SK-N-MC (cell line): Measurements from ENCODE around the gene RAB42.
"Not testable (repeated sequence)": the region's sequence is repeated elsewhere in the genome, so short reads cannot be mapped to it uniquely, and the experiment has no call there.

Source experiments
- DNase-seq: peaks from one replicate; pipeline ENCODE4 v3.0.0-alpha.2; 2011; ENCODE audit warnings: low read depth, low spot score
- H3K27ac ChIP-seq: fragments of 200-600 bp; sonication (generic); 2 replicates; pipeline ENCODE4 v1.5.1; 2016; ENCODE audit warnings: mixed run types
- H3K36me3 ChIP-seq: fragments of 200-600 bp; sonication (generic); 2 replicates; pipeline ENCODE4 v1.6.1; 2017; ENCODE audit warnings: antibody characterized with exemption, low read length, mixed read lengths; ENCODE audit not compliant: insufficient read depth
- H3K4me3 ChIP-seq: fragments of 200-600 bp; sonication (generic); 2 replicates; pipeline ENCODE4 v1.5.1; 2016
- H3K9ac ChIP-seq: fragments of 200-600 bp; sonication (generic); 2 replicates; pipeline ENCODE4 v1.8.0; 2017; ENCODE audit warnings: mixed run types, mixed read lengths; ENCODE audit not compliant: insufficient read length
- H3K9me3 ChIP-seq: fragments of 200-600 bp; sonication (generic); 2 replicates; pipeline ENCODE4 v1.6.1; 2017; ENCODE audit warnings: low read depth, mild to moderate bottlenecking, antibody characterized with exemption, low read length, moderate library complexity, mixed read lengths
- EZH2 ChIP-seq: fragments of 200-600 bp; sonication (generic); IDR thresholded peaks from one replicate; pipeline ENCODE4 v1.6.1; 2017; ENCODE audit warnings: antibody characterized with exemption
- FOXP2 ChIP-seq: optimal IDR thresholded peaks from 2 replicates; pipeline ENCODE3; 2011; ENCODE audit warnings: mild to moderate bottlenecking, moderate library complexity; ENCODE audit not compliant: insufficient read depth; ENCODE audit errors: extremely low read length, control extremely low read depth
- POLR2AphosphoS5 ChIP-seq: IDR thresholded peaks from 2 replicates; pipeline ENCODE4 v1.6.1; 2012; ENCODE audit warnings: mild to moderate bottlenecking, low read depth, low read length, borderline replicate concordance

RAB42 gene

DNA sequence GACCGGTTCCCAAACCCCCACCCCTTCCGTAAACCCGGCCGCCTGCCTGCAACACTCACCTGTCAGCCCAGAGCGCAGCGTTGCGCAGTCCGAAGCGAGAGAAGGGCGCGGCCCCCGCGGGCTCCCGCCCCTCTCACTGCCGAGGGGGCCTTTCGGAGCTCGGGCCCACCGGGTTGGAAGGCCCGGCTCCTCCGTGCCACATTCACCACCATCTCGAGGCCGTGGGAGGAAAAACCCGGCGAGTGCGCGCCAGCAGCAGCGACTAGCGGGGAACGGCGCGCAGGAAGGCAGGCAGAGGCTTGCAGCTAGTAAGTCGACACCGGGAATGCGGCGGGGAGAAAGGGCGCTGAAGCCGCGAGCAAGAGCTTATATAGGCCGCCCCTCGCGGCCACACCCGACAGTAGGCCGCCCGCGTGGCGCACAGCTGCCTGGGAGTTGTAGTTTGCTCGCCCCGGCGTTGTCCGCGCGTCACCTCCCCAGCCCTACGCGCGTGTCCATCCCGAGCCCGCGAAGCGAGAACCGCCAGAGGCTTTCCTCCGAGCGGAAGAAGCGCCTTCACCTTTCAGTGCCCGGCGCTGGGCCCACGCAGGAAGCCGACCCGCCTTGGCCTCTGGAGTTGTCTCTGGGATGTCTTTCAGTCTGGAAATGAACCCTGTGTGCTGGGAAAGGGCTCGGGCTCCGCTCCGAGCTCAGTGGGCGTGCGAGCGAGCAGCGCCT lies 10.4 kb upstream of the RAB42 start:
- Histone ChIP-seq H3K4me3 (peak overlapping the region; percentile 92), H3K9ac (peak overlapping the region; percentile 97), H3K36me3 (peaks cover 45% of the 10 kb centered on the region), H3K27ac (peak overlapping the region; percentile 78), H3K9me3 (no peaks in the 10 kb centered on the region)
- TF ChIP-seq EZH2, result no peak
- TF ChIP-seq FOXP2, result peak; percentile 49
- TF ChIP-seq POLR2AphosphoS5, result peak; percentile 100
- peak; percentile 90 for DNase-seq

DNA sequence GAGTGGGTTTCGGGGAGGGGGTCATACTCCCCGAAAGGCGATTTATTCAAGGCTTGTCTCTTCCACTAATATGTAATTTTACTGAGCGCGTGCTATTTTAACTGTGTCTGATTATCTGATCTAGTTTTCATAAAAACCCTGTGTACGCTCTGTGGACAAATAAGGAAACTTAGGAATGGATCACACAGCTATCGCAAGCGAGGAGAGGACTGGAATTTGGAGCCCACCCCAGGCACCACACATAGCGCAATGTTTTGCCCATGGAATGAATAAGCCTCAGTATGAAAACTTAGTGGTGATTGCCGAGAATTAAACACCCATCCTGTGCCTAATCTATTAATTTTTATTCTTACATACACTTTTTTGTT lies 9.8 kb upstream of the RAB42 start:
- Histone ChIP-seq H3K27ac (peak overlapping the region; percentile 78), H3K9me3 (no peaks in the 10 kb centered on the region), H3K4me3 (peak overlapping the region; percentile 92), H3K36me3 (peaks cover 39% of the 10 kb centered on the region), H3K9ac (peak overlapping the region; percentile 97)
- TF ChIP-seq EZH2 (no peak), FOXP2 (no peak), POLR2AphosphoS5 (no peak)
- peak; percentile 42 for DNase-seq

DNA sequence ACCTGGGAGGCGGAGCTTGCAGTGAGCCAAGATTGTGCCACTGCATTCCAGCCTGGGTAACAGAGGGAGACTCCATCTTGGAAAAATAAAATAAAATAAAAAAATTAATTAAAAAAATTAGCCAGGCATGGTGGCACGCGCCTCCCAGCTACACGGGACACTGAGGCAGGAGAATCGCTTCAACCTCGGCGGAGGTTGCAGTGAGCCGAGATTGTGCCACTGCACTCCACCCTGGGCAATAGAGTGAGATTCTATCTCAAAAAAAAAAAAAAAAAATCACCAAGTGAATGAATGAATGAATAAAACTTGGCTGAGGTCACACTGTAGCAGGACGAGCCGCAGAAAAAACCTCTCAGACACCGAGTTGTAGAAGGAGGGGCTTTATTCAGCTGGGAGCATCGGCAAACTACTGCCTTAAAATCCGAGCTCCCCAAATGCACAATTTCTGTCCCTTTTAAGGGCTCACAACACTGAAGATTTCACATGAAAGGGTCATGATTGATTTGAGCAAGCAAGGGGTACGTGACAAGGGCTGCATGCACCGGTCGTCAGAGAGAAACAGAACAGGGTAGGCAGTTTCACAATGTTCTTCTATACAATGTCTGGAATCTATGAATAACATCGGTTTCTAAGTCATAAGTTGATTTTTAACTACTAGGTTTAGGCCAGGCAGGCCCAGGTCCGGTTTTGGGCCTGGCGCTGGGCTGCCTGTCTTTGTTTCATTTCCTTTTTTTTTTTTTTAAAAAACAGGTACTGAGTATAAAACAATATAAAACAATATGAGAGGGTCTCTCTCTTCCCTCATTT lies 5.3 kb upstream of the RAB42 start:
- not testable (repeated sequence) for DNase-seq, H3K4me3 ChIP-seq, H3K36me3 ChIP-seq, H3K9me3 ChIP-seq, H3K9ac ChIP-seq, H3K27ac ChIP-seq

DNA sequence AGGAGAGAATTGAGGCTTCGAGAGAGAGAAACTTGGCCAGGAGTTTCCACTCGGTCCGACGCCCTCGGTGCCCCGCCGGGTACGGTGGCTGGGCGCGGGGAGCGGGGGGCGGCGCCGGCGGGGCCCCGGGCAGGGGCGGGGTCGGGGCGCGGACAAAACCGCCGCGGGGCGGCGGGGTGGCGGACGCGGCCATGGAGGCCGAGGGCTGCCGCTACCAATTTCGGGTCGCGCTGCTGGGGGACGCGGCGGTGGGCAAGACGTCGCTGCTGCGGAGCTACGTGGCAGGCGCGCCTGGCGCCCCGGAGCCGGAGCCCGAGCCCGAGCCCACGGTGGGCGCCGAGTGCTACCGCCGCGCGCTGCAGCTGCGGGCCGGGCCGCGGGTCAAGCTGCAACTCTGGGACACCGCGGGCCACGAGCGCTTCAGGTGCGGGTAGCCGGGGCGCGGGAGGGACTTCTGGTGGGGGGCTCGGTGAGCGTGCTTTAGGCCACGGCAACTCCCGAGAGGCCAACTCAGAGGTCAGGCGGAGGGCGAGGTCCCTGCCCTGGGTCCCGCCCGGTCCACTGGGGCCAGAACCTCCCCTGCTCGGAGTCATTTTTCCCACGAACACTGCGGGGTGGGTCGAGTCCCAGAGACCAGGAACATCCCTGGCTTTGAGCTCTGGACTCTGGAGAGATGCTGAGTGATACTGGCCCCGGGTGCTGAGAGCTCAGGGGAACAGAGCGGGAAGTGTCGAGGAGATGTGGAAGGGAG lies 431 bp downstream of the RAB42 start:
- Histone ChIP-seq H3K9ac (no peak overlapping the region), H3K36me3 (no peaks in the 10 kb centered on the region), H3K27ac (no peak overlapping the region), H3K9me3 (no peaks in the 10 kb centered on the region), H3K4me3 (no peak overlapping the region)
- TF ChIP-seq FOXP2 (no peak), POLR2AphosphoS5 (no peak), EZH2 (no peak)
- no peak for DNase-seq

DNA sequence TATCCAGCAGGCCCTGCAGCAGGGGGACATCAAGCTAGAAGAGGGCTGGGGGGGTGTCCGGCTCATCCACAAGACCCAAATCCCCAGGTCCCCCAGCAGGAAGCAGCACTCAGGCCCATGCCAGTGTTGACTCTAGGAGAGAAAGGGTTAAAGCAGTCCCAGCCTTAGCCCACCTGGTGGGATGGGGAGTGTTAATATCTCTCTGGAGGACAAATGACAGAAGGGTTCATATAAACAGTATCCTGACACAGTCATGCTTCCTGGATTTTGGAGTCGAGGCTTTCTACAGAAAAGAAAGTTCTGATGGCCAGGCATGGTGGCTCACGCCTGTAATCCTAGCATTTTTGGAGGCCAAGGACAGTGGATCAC lies 1.9 kb downstream of the RAB42 start:
- H3K27ac ChIP-seq, DNase-seq: not testable (repeated sequence)

DNA sequence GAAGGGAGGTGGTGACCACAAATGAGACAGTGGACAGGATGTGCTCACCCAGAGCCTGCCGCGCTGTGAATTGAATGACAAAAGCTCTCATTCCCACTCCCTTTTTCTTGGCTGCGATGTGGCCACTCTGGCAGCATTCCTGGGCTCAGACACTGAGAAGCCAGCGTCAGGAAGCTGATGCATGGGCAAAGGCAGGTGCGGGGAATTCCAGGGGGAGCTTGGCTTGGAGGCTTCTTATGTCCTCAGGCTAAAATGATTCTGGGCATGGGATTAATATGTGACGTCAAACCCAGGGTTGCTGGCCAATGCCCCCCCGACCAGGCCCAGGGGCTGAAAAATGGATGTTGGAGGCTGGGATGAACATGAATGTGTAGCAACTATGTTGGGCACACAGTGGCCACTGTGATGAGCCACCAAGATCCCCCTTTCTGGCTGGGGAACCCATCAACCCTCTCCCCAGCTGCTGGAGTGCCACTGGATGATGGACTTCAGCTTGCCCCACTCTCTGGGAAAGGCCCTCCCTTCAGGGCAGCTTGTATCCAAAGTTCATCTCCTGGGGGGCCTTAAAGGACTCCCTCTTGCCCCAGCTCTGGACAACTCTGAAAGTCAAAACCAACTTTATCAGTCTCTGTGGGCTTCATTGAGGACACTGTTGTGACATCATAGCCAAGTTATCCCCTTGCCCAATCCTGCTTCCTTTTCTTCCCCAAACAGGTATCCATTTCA lies 2.8 kb downstream of the RAB42 start:
- not testable (repeated sequence) for H3K9ac ChIP-seq, H3K27ac ChIP-seq, H3K9me3 ChIP-seq, DNase-seq, H3K4me3 ChIP-seq, H3K36me3 ChIP-seq

More for the DNA sequence above, 1.9 kb downstream of the RAB42 start:
- not testable (repeated sequence) for H3K9me3 ChIP-seq, H3K9ac ChIP-seq, H3K36me3 ChIP-seq, H3K4me3 ChIP-seq

DNA sequence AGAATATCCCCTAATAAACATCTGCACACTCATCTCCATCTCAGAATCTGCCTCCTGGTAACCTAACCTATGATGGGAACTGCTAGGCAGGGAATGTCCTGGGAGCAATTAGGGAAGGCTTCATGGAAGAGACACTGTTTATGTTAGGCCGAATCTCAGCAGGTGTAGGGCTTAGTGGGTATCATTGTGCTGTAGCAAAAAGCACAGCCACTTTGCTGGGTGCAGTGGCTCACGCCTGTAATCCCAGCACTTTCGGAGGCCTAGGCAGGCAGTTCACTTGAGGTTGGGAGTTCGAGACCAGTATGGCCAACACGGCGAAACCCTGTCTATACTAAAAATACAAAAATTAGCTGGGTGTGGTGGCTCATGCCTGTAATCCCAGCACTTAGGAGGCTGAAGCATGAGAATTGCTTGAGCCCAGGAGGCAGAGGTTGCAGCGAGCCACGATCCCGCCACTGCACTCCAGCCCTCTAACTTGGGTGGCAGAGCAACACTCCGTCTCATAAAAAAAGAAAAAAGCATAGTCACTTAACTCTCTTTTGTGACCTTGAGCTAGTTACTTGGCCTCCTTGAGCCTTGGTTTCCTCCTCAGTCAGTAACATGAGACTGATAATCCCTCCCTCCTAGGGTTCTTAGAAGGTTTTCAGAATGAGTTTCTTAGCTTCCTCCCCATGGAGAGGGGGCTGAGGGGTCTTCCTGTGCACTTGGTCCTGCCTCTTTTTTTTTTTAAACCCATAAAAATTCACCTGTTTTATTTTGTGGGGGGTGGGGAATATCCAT lies 3.5 kb downstream of the RAB42 start:
- H3K4me3 ChIP-seq, result no peak overlapping the region
- DNase-seq, result no peak
- H3K9me3 ChIP-seq, result no peaks in the 10 kb centered on the region
- TF ChIP-seq EZH2, result no peak
- no peak for TF ChIP-seq FOXP2
- TF ChIP-seq POLR2AphosphoS5, result no peak
- H3K36me3 ChIP-seq, result no peaks in the 10 kb centered on the region
- H3K9ac ChIP-seq, result no peak overlapping the region
- H3K27ac ChIP-seq, result no peak overlapping the region

DNA sequence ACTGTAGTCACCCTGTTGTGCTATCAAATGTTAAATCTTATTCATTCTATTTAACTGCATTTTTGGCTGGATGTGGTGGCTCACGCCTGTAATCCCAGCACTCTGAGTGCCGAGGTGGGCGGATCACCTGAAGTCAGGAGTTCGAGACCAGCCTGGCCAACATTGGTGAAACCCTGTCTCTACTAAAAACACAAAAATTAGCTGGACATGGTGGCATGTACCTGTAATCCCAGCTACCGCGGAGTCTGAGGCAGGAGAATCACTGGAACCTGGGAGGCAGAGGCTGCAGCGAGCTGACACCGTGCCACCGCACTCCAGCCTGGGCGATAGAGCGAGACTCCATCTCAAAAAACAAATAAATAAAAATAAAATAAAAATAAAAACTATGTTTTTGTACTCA lies 4.2 kb downstream of the RAB42 start:
- H3K9ac ChIP-seq, H3K4me3 ChIP-seq, H3K36me3 ChIP-seq, H3K27ac ChIP-seq, H3K9me3 ChIP-seq, DNase-seq: not testable (repeated sequence)
